ENCODE results near the gene ATP10B.

Gene ATP10B

DNA sequence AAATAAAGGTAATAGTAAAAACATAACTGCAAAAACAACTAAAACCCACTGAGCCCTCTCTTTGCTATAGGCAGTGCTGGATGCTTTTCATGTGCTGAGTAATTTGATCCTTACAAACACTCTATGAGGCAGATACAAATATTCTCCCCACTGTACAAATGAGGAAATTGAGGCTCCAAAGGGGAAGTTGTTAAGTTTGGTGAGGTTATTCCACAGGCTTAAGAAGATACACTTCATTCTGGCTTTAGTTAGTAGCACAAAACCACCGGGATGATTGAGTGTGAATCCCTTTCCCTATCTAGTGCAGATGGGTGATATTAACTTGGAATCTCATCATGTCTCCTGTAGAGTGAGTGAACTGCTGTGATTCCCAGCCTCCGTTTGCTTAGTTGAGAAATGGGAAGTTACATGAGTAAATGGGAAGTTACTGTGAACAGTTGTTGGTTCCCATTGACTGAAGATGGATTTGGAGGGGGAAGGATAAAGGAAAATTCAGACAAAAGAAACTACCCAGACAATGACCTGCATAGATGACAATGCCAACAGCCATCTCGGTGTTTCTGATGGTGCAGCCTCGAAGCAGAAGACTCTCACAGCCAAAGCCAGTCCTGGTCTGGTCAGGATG, 208.3 kb downstream of the ATP10B start:
- H3K36me3 ChIP-seq: no peaks in the 10 kb centered on the region
- peak overlapping the region in 3 of 11 experiments; percentile 19 to 68 (median 67); a peak in 5 of 22 replicates for H3K4me2 ChIP-seq

GRCh38 chr5:160641405-160641804, 210.6 kb downstream of the ATP10B start:
- Histone ChIP-seq H3K4me2 (no peak overlapping the region), H3K9ac (no peak overlapping the region), H4K20me1 (no peaks in the 10 kb centered on the region), H3K36me3 (no peaks in the 10 kb centered on the region), H3K27me3 (no peaks in the 10 kb centered on the region), H3K27ac (no peak overlapping the region), H3K9me3 (replicated peaks in 1 of 11) (no peaks in the 10 kb centered on the region), H3K4me3 (no peak overlapping the region), H3K4me1 (peaks cover 0 to 25% (median 0%) of the 10 kb centered on the region in 10 experiments; a peak in 7 of 20 replicates)
- TF ChIP-seq Cebpa-rat (IDR thresholded peaks at IDR 0.05): no peak

More for the DNA sequence above, 208.3 kb downstream of the ATP10B start:
- no peak for TF ChIP-seq Cebpa-rat (IDR thresholded peaks at IDR 0.05)
- H3K27me3 ChIP-seq: no peaks in the 10 kb centered on the region
- no peaks in the 10 kb centered on the region for H4K20me1 ChIP-seq
- H3K27ac ChIP-seq: no peak overlapping the region
- no peak overlapping the region for H3K4me3 ChIP-seq
- H3K9ac ChIP-seq: no peak overlapping the region
- peaks cover 0 to 25% (median 0%) of the 10 kb centered on the region in 10 experiments; a peak in 7 of 20 replicates for H3K4me1 ChIP-seq
- H3K9me3 ChIP-seq (replicated peaks in 1 of 11): no peaks in the 10 kb centered on the region

DNA sequence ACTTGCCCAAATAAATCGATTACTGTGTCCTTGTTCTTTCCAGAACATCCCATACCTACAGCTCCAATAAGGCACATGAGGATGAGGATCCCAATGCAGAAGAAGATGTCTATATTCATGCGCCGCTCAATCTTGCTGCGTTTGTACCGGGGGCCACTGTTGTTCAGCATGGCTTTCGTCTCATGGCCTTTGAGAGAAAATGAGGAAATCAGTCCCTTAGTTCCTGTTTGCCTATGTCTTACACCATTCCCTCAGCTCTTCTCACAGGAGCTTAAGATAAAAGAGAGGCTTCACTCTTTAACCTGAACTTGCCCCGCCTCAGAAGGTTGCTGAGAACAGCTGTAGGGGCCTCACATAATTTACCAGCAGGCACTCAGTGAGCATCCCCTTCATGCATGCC, 211.6 kb downstream of the ATP10B start:
- no peaks in the 10 kb centered on the region for H3K36me3 ChIP-seq
- H4K20me1 ChIP-seq: no peaks in the 10 kb centered on the region
- no peak overlapping the region for H3K9ac ChIP-seq
- H3K4me1 ChIP-seq: peaks cover 0 to 25% (median 0%) of the 10 kb centered on the region in 10 experiments; a peak in 7 of 20 replicates
- H3K27ac ChIP-seq: no peak overlapping the region
- H3K27me3 ChIP-seq: no peaks in the 10 kb centered on the region
- H3K4me2 ChIP-seq: peak overlapping the region in 2 of 11 experiments; percentile 32 to 50; a peak in 4 of 22 replicates
- H3K4me3 ChIP-seq: no peak overlapping the region
- TF ChIP-seq Cebpa-rat (IDR thresholded peaks at IDR 0.05): no peak
- H3K9me3 ChIP-seq (replicated peaks in 1 of 11): no peaks in the 10 kb centered on the region

GRCh38 chr5:160638161-160638742, 213.8 kb downstream of the ATP10B start:
- no peak for TF ChIP-seq Cebpa-rat (IDR thresholded peaks at IDR 0.05)
- H4K20me1 ChIP-seq: no peaks in the 10 kb centered on the region
- no peak overlapping the region for H3K4me3 ChIP-seq
- peaks cover 0 to 10% (median 0%) of the 10 kb centered on the region in 10 experiments; a peak in 6 of 20 replicates for H3K4me1 ChIP-seq
- H3K27ac ChIP-seq: no peak overlapping the region
- no peaks in the 10 kb centered on the region for H3K27me3 ChIP-seq
- no peak overlapping the region for H3K4me2 ChIP-seq
- H3K36me3 ChIP-seq: no peaks in the 10 kb centered on the region
- H3K9me3 ChIP-seq (replicated peaks in 1 of 11): no peaks in the 10 kb centered on the region
- no peak overlapping the region for H3K9ac ChIP-seq

- H4K20me1 ChIP-seq: no peaks in the 10 kb centered on the region
- H3K4me1 ChIP-seq: peaks cover 0 to 6% (median 0%) of the 10 kb centered on the region in 10 experiments; a peak in 4 of 20 replicates
These were observed 214.5 kb downstream of the ATP10B start for GRCh38 chr5:160637357-160638090.

GRCh38 chr5:160635663-160636062, 216.3 kb downstream of the ATP10B start:
- H3K4me1 ChIP-seq: peaks cover 0 to 4% (median 0%) of the 10 kb centered on the region in 10 experiments; a peak in 4 of 20 replicates
- H3K27me3 ChIP-seq: no peaks in the 10 kb centered on the region
- no peak overlapping the region for H3K9ac ChIP-seq
- no peak overlapping the region for H3K27ac ChIP-seq
- H3K4me2 ChIP-seq: no peak overlapping the region
- H3K9me3 ChIP-seq (replicated peaks in 1 of 11): peaks cover 0 to 4% (median 0%) of the 10 kb centered on the region in 11 experiments; a peak in 1 of 22 replicates
- no peak overlapping the region for H3K4me3 ChIP-seq
- H4K20me1 ChIP-seq: no peaks in the 10 kb centered on the region
- no peaks in the 10 kb centered on the region for H3K36me3 ChIP-seq
- TF ChIP-seq Cebpa-rat (IDR thresholded peaks at IDR 0.05): no peak

More at GRCh38 chr5:160637357-160638090, 214.5 kb downstream of the ATP10B start:
- H3K4me3 ChIP-seq: no peak overlapping the region
- no peaks in the 10 kb centered on the region for H3K36me3 ChIP-seq
- no peak overlapping the region for H3K4me2 ChIP-seq
- no peak overlapping the region for H3K9ac ChIP-seq
- H3K27ac ChIP-seq: no peak overlapping the region
- H3K27me3 ChIP-seq: no peaks in the 10 kb centered on the region
- no peak for TF ChIP-seq Cebpa-rat (IDR thresholded peaks at IDR 0.05)
- no peaks in the 10 kb centered on the region for H3K9me3 ChIP-seq (replicated peaks in 1 of 11)

- Histone ChIP-seq H3K27ac (no peak overlapping the region), H3K4me3 (no peak overlapping the region), H3K4me2 (no peak overlapping the region), H3K9ac (no peak overlapping the region), H3K27me3 (no peaks in the 10 kb centered on the region), H3K36me3 (no peaks in the 10 kb centered on the region), H4K20me1 (no peaks in the 10 kb centered on the region), H3K4me1 (no peaks in the 10 kb centered on the region), H3K9me3 (replicated peaks in 1 of 11) (peaks cover 0 to 4% (median 0%) of the 10 kb centered on the region in 11 experiments; a peak in 1 of 22 replicates)
- TF ChIP-seq Cebpa-rat (IDR thresholded peaks at IDR 0.05): no peak
These were observed 217.0 kb downstream of the ATP10B start for GRCh38 chr5:160635046-160635445.

DNA sequence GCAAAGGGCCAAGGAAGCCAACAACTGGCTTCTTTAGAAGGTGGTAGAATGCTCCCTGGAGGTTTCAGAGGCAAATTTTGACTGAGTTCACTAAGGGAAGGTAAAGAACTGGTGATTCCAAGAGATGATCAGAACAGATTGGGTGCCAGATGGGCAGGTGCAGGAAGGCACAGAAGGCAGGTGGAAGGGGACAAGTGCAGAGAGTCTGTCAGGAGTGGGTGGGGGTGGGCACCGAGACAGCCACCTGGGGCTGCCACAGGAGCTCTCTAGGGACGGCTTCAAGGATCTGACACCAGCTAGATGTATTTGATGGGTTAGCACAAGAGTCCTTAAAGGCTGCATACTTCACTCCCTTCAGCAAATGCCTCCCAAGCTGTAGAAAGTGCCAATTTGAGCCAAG, 223.0 kb downstream of the ATP10B start:
- Histone ChIP-seq H3K4me2 (peak overlapping the region in 6 of 11 experiments; percentile 1 to 60 (median 41); a peak in 8 of 22 replicates), H3K4me3 (no peak overlapping the region), H3K36me3 (no peaks in the 10 kb centered on the region), H3K9me3 (replicated peaks in 1 of 11) (peaks cover 0 to 4% (median 0%) of the 10 kb centered on the region in 11 experiments; a peak in 1 of 22 replicates), H3K4me1 (peaks cover 0 to 8% (median 0%) of the 10 kb centered on the region in 10 experiments; a peak in 7 of 20 replicates), H3K9ac (no peak overlapping the region), H3K27ac (no peak overlapping the region), H3K27me3 (no peaks in the 10 kb centered on the region), H4K20me1 (no peaks in the 10 kb centered on the region)
- no peak for TF ChIP-seq Cebpa-rat (IDR thresholded peaks at IDR 0.05)

- H3K4me2 ChIP-seq: peak overlapping the region in 3 of 11 experiments; percentile 13 to 60 (median 49); a peak in 5 of 22 replicates
- H4K20me1 ChIP-seq: no peaks in the 10 kb centered on the region
- no peaks in the 10 kb centered on the region for H3K27me3 ChIP-seq
- H3K4me1 ChIP-seq: peaks cover 0 to 8% (median 0%) of the 10 kb centered on the region in 10 experiments; a peak in 7 of 20 replicates
- H3K27ac ChIP-seq: no peak overlapping the region
- peaks cover 0 to 4% (median 0%) of the 10 kb centered on the region in 11 experiments; a peak in 1 of 22 replicates for H3K9me3 ChIP-seq (replicated peaks in 1 of 11)
- TF ChIP-seq Cebpa-rat (IDR thresholded peaks at IDR 0.05): no peak
- no peak overlapping the region for H3K9ac ChIP-seq
- no peak overlapping the region for H3K4me3 ChIP-seq
- H3K36me3 ChIP-seq: no peaks in the 10 kb centered on the region
These were observed 223.4 kb downstream of the ATP10B start for GRCh38 chr5:160628619-160628968.
